ENCODE results near the gene CELSR2.

Gene CELSR2

GRCh38 chr1:109213345-109213823 lies 36.0 kb upstream of the CELSR2 start:
- no peak overlapping the region for H3K27ac ChIP-seq (ENCODE audit: low read length)
- no peaks in the 10 kb centered on the region for H3K27me3 ChIP-seq (replicated peaks; ENCODE audit: insufficient read depth, low read length)
- H3K9ac ChIP-seq (ENCODE audit: low read length) = no peak overlapping the region

GRCh38 chr1:109213824-109214693 lies 35.3 kb upstream of the CELSR2 start, which contains the start of gene SARS1:
Gene SARS1, plus strand, starts transcription at chr1:109213918. Its CDS starts 75 bp downstream, at chr1:109213993.
- H3K9ac ChIP-seq (ENCODE audit: low read length) = peak within 1 kb of the TSS; percentile 67; the same call in 1 of the 2 replicates
- H3K9me3 ChIP-seq (replicated peaks; ENCODE audit: insufficient read depth, low read length) = no peaks in the 10 kb centered on the region
- peak within 1 kb of the TSS; percentile 64 for H2AFZ ChIP-seq (ENCODE audit: low read length)
- peak; percentile 75 for DNase-seq
- no peaks in the 10 kb centered on the region for H3K36me3 ChIP-seq (replicated peaks; ENCODE audit: insufficient read depth, low read length)
- peak within 1 kb of the TSS; percentile 80 for H3K4me3 ChIP-seq (ENCODE audit: low read length)
- TF ChIP-seq EZH2 (optimal IDR thresholded peaks at IDR 0.05; ENCODE audit: low read depth, low read length) (no peak), CTCF (IDR thresholded peaks at IDR 0.05; ENCODE audit: low read length) (no peak), EZH2phosphoT487 (IDR thresholded peaks at IDR 0.05; ENCODE audit: low read length) (no peak)
- H3K4me2 ChIP-seq (ENCODE audit: low read depth, low read length) = peak within 1 kb of the TSS; percentile 69
- H3K27me3 ChIP-seq (replicated peaks; ENCODE audit: insufficient read depth, low read length) = no peaks in the 10 kb centered on the region
- peak within 1 kb of the TSS; percentile 36; the same call in 1 of the 2 replicates for H3K27ac ChIP-seq (ENCODE audit: low read length)
- no peaks in the 10 kb centered on the region for H3K9me2 ChIP-seq (replicated peaks; ENCODE audit: insufficient read depth, low read length)
- H3F3A ChIP-seq (ENCODE audit: insufficient read depth, low read length) = no peaks in the 10 kb centered on the region
- no peaks in the 10 kb centered on the region for H4K20me1 ChIP-seq (ENCODE audit: insufficient read depth, low read length)
- H3K79me2 ChIP-seq (ENCODE audit: low read length) = peaks cover 46% of the 10 kb centered on the region
- 0 out of 2 replicates have a peak, but pooled peaks cover 5% of the 10 kb centered on the region for H3K4me1 ChIP-seq (ENCODE audit: low read length)

More at GRCh38 chr1:109213345-109213823, 36.0 kb upstream of the CELSR2 start:
- H3K79me2 ChIP-seq (ENCODE audit: low read length) = peaks cover 42% of the 10 kb centered on the region
- DNase-seq = no peak
- H3K9me3 ChIP-seq (replicated peaks; ENCODE audit: insufficient read depth, low read length) = no peaks in the 10 kb centered on the region
- no peak for TF ChIP-seq EZH2phosphoT487 (IDR thresholded peaks at IDR 0.05; ENCODE audit: low read length)
- TF ChIP-seq EZH2 (optimal IDR thresholded peaks at IDR 0.05; ENCODE audit: low read depth, low read length) = no peak
- no peak for TF ChIP-seq CTCF (IDR thresholded peaks at IDR 0.05; ENCODE audit: low read length)
- no peaks in the 10 kb centered on the region for H4K20me1 ChIP-seq (ENCODE audit: insufficient read depth, low read length)
- H3K4me3 ChIP-seq (ENCODE audit: low read length) = peak overlapping the region; percentile 80
- no peaks in the 10 kb centered on the region for H3K36me3 ChIP-seq (replicated peaks; ENCODE audit: insufficient read depth, low read length)
- H3K4me2 ChIP-seq (ENCODE audit: low read depth, low read length) = peak overlapping the region; percentile 55
- peak overlapping the region; percentile 64 for H2AFZ ChIP-seq (ENCODE audit: low read length)
- 0 out of 2 replicates have a peak, but pooled peaks cover 5% of the 10 kb centered on the region for H3K4me1 ChIP-seq (ENCODE audit: low read length)
- no peaks in the 10 kb centered on the region for H3K9me2 ChIP-seq (replicated peaks; ENCODE audit: insufficient read depth, low read length)
- no peaks in the 10 kb centered on the region for H3F3A ChIP-seq (ENCODE audit: insufficient read depth, low read length)

GRCh38 chr1:109214695-109215623 lies 34.4 kb upstream of the CELSR2 start:
- no peaks in the 10 kb centered on the region for H3K27me3 ChIP-seq (replicated peaks; ENCODE audit: insufficient read depth, low read length)
- no peaks in the 10 kb centered on the region for H3F3A ChIP-seq (ENCODE audit: insufficient read depth, low read length)
- H2AFZ ChIP-seq (ENCODE audit: low read length) = peak overlapping the region; percentile 64; the same call in 1 of the 2 replicates
- no peaks in the 10 kb centered on the region for H3K36me3 ChIP-seq (replicated peaks; ENCODE audit: insufficient read depth, low read length)
- 0 out of 2 replicates have a peak, but pooled peaks cover 5% of the 10 kb centered on the region for H3K4me1 ChIP-seq (ENCODE audit: low read length)
- TF ChIP-seq EZH2phosphoT487 (IDR thresholded peaks at IDR 0.05; ENCODE audit: low read length) (no peak), CTCF (IDR thresholded peaks at IDR 0.05; ENCODE audit: low read length) (no peak), EZH2 (optimal IDR thresholded peaks at IDR 0.05; ENCODE audit: low read depth, low read length) (no peak)
- H3K9me3 ChIP-seq (replicated peaks; ENCODE audit: insufficient read depth, low read length) = no peaks in the 10 kb centered on the region
- peak overlapping the region; percentile 67; the same call in 1 of the 2 replicates for H3K9ac ChIP-seq (ENCODE audit: low read length)
- no peaks in the 10 kb centered on the region for H4K20me1 ChIP-seq (ENCODE audit: insufficient read depth, low read length)
- H3K4me2 ChIP-seq (ENCODE audit: low read depth, low read length) = peak overlapping the region; percentile 69
- peak overlapping the region; percentile 80 for H3K4me3 ChIP-seq (ENCODE audit: low read length)
- no peak for DNase-seq
- H3K9me2 ChIP-seq (replicated peaks; ENCODE audit: insufficient read depth, low read length) = no peaks in the 10 kb centered on the region
- peak overlapping the region; percentile 36; the same call in 1 of the 2 replicates for H3K27ac ChIP-seq (ENCODE audit: low read length)
- peaks cover 54% of the 10 kb centered on the region for H3K79me2 ChIP-seq (ENCODE audit: low read length)
